ENCODE results near the gene LPIN1. TPM values are rescaled to one million over a fixed set of nuclear protein-coding genes. Genes with fewer than 3 reads are reported as not detected.

Gene LPIN1
- total and polyA plus RNA-seq, 7 experiments from 2014 or later: 25.5 to 88.1 (median 70.6) TPM

GRCh38 chr2:11743366-11743765, 3.1 kb upstream of the LPIN1 start:
- ChIA-PET CTCF (interaction anchor here (1.0 to 2.6 kb wide), 3 partner anchors 11 to 51 kb away, joined by 4 to 8 read pairs (median 5); no protein-coding TSS in a partner anchor), POLR2A (interaction anchor here (0.7 to 3.1 kb wide), 3 partner anchors 11 to 31 kb away, joined by 4 to 10 read pairs (median 4); no protein-coding TSS in a partner anchor)
- no peaks in the 10 kb centered on the region for H3K27me3 ChIP-seq (ENCODE audit: control insufficient read depth in 2 of 2, insufficient read depth in 2 of 2, low read length in 2 of 2)
- H3K36me3 ChIP-seq (ENCODE audit: control insufficient read depth in 2 of 3, insufficient read depth in 3 of 3, low read length in 3 of 3): no peaks in the 10 kb centered on the region
- DNase-seq (no peak), ATAC-seq (no peak)
- Mint-ChIP-seq H3K27me3 (peaks cover 0 to 3% (median 0%) of the 10 kb centered on the region in 5 donors), H3K36me3 (no peaks in the 10 kb centered on the region), H3K4me1 (peaks cover 17 to 46% (median 38%) of the 10 kb centered on the region in 7 donors), H3K4me3 (peak overlapping the region in 1 of 10 donors; percentile 81), H3K27ac (peak overlapping the region in 1 of 9 donors; percentile 97), H3K9me3 (peaks cover 0 to 3% (median 0%) of the 10 kb centered on the region in 11 donors)
- no peak overlapping the region for H3K27ac ChIP-seq (ENCODE audit: low read depth, low read length)
- peaks cover 26 to 35% of the 10 kb centered on the region in 2 donors for H3K4me1 ChIP-seq (ENCODE audit: control insufficient read depth in 2 of 2, insufficient read depth in 2 of 2, low read length in 2 of 2)
- H3K4me3 ChIP-seq (ENCODE audit: low read length): peak overlapping the region; percentile 35
- no peaks in the 10 kb centered on the region for H3K9me3 ChIP-seq (ENCODE audit: control insufficient read depth in 2 of 3, low read length in 3 of 3)
- intact Hi-C loops (cut with micrococcal nuclease): loop anchor here in 1 of 2 donors (10.0 kb wide), 1 partner anchor 399 kb away; the partner anchor contains the start of gene ROCK2

GRCh38 chr2:11743846-11744553, 2.4 kb upstream of the LPIN1 start:
- intact Hi-C loops (cut with micrococcal nuclease): loop anchor here in 1 of 2 donors (1.0 to 10.0 kb wide), 2 partner anchors 51 to 399 kb away; partner anchors contain the start of gene ROCK2
- POLR2A ChIA-PET: interaction anchor here (0.7 to 3.1 kb wide), 3 partner anchors 10 to 30 kb away, joined by 4 to 10 read pairs (median 4); no protein-coding TSS in a partner anchor

GRCh38 chr2:11744631-11745394, 1.6 kb upstream of the LPIN1 start:
- Mint-ChIP-seq H3K9me3 (peaks cover 0 to 3% (median 0%) of the 10 kb centered on the region in 11 donors), H3K4me1 (peaks cover 23 to 58% (median 53%) of the 10 kb centered on the region in 7 donors), H3K36me3 (no peaks in the 10 kb centered on the region)

More at GRCh38 chr2:11743846-11744553, 2.4 kb upstream of the LPIN1 start:
- H3K36me3 Mint-ChIP-seq: no peaks in the 10 kb centered on the region
- H3K27me3 ChIP-seq (ENCODE audit: control insufficient read depth in 2 of 2, insufficient read depth in 2 of 2, low read length in 2 of 2): no peaks in the 10 kb centered on the region
- H3K4me1 ChIP-seq (ENCODE audit: control insufficient read depth in 2 of 2, insufficient read depth in 2 of 2, low read length in 2 of 2): peaks cover 33 to 41% of the 10 kb centered on the region in 2 donors
- H3K4me3 Mint-ChIP-seq: peak overlapping the region in 7 of 10 donors; percentile 38 to 81 (median 65)
- peaks cover 18 to 50% (median 45%) of the 10 kb centered on the region in 7 donors for H3K4me1 Mint-ChIP-seq
- peak in 1 of 9 donors; percentile 80 for DNase-seq
- no peaks in the 10 kb centered on the region for H3K27me3 Mint-ChIP-seq
- H3K9me3 ChIP-seq (ENCODE audit: control insufficient read depth in 2 of 3, low read length in 3 of 3): no peaks in the 10 kb centered on the region
- CTCF ChIA-PET: interaction anchor here (0.6 to 2.6 kb wide), 7 partner anchors 11 to 996 kb away, joined by 3 to 8 read pairs (median 4); no protein-coding TSS in a partner anchor
- peak; percentile 64 for ATAC-seq
- H3K36me3 ChIP-seq (ENCODE audit: control insufficient read depth in 2 of 3, insufficient read depth in 3 of 3, low read length in 3 of 3): no peaks in the 10 kb centered on the region
- peaks cover 0 to 3% (median 0%) of the 10 kb centered on the region in 11 donors for H3K9me3 Mint-ChIP-seq
- peak overlapping the region in 4 of 9 donors; percentile 22 to 97 (median 62) for H3K27ac Mint-ChIP-seq
- no peak overlapping the region for H3K27ac ChIP-seq (ENCODE audit: low read depth, low read length)
- H3K4me3 ChIP-seq (ENCODE audit: low read length): peak overlapping the region; percentile 35

GRCh38 chr2:11745613-11746375, 638 bp upstream of the LPIN1 start:
- DNase-seq (no peak), ATAC-seq (no peak)
- Histone ChIP-seq H3K27ac (ENCODE audit: low read depth, low read length) (peak overlapping the region; percentile 80), H3K4me3 (ENCODE audit: low read length) (peak overlapping the region; percentile 51), H3K4me1 (ENCODE audit: control insufficient read depth in 2 of 2, insufficient read depth in 2 of 2, low read length in 2 of 2) (peaks cover 50 to 56% of the 10 kb centered on the region in 2 donors), H3K36me3 (ENCODE audit: control insufficient read depth in 2 of 3, insufficient read depth in 3 of 3, low read length in 3 of 3) (no peaks in the 10 kb centered on the region), H3K9me3 (ENCODE audit: control insufficient read depth in 2 of 3, low read length in 3 of 3) (no peaks in the 10 kb centered on the region), H3K27me3 (ENCODE audit: control insufficient read depth in 2 of 2, insufficient read depth in 2 of 2, low read length in 2 of 2) (no peaks in the 10 kb centered on the region)
- no peaks in the 10 kb centered on the region for H3K36me3 Mint-ChIP-seq
- H3K4me3 Mint-ChIP-seq: peak overlapping the region; percentile 60 to 91 (median 72)
- H3K27me3 Mint-ChIP-seq: no peaks in the 10 kb centered on the region
- POLR2A ChIA-PET: interaction anchor here (0.9 to 3.1 kb wide), 5 partner anchors 8 to 53 kb away, joined by 3 to 10 read pairs (median 3); no protein-coding TSS in a partner anchor
- CTCF ChIA-PET: interaction anchor here (0.7 kb wide), 2 partner anchors 53 to 625 kb away, joined by 3 read pairs; no protein-coding TSS in a partner anchor
- H3K9me3 Mint-ChIP-seq: peaks cover 0 to 3% (median 0%) of the 10 kb centered on the region in 11 donors
- peaks cover 33 to 68% (median 63%) of the 10 kb centered on the region in 7 donors for H3K4me1 Mint-ChIP-seq
- intact Hi-C loops (cut with micrococcal nuclease): loop anchor here (1.0 to 10.0 kb wide), 12 partner anchors 9 to 972 kb away; partner anchors contain the start of genes SLC66A3 (in 2 of the 2), PDIA6 (in 1 of the 2), ROCK2 (in 1 of the 2) and TRIB2 (in 1 of the 2)
- peak overlapping the region; percentile 45 to 81 (median 65) for H3K27ac Mint-ChIP-seq

More at GRCh38 chr2:11744631-11745394, 1.6 kb upstream of the LPIN1 start:
- intact Hi-C loops (cut with micrococcal nuclease): loop anchor here (1.0 to 10.0 kb wide), 4 partner anchors 52 to 972 kb away; partner anchors contain the start of genes ROCK2 (in 1 of the 2), SLC66A3 (in 1 of the 2) and TRIB2 (in 1 of the 2)
- peak overlapping the region; percentile 14 to 97 (median 54) for H3K27ac Mint-ChIP-seq
- POLR2A ChIA-PET: interaction anchor here (0.9 to 3.1 kb wide), 2 partner anchors 9 to 30 kb away, joined by 3 to 10 read pairs; no protein-coding TSS in a partner anchor
- Histone ChIP-seq H3K4me3 (ENCODE audit: low read length) (peak overlapping the region; percentile 35), H3K27me3 (ENCODE audit: control insufficient read depth in 2 of 2, insufficient read depth in 2 of 2, low read length in 2 of 2) (no peaks in the 10 kb centered on the region), H3K27ac (ENCODE audit: low read depth, low read length) (no peak overlapping the region), H3K36me3 (ENCODE audit: control insufficient read depth in 2 of 3, insufficient read depth in 3 of 3, low read length in 3 of 3) (no peaks in the 10 kb centered on the region), H3K9me3 (ENCODE audit: control insufficient read depth in 2 of 3, low read length in 3 of 3) (no peaks in the 10 kb centered on the region), H3K4me1 (ENCODE audit: control insufficient read depth in 2 of 2, insufficient read depth in 2 of 2, low read length in 2 of 2) (peaks cover 41 to 48% of the 10 kb centered on the region in 2 donors)
- H3K4me3 Mint-ChIP-seq: peak overlapping the region; percentile 30 to 91 (median 64)
- DNase-seq (peak in 7 of 9 donors; percentile 26 to 50 (median 36)), ATAC-seq (peak; percentile 5)
- H3K27me3 Mint-ChIP-seq: no peaks in the 10 kb centered on the region
- CTCF ChIA-PET: interaction anchor here (0.6 to 2.6 kb wide), 7 partner anchors 13 to 995 kb away, joined by 3 to 8 read pairs (median 4); no protein-coding TSS in a partner anchor

GRCh38 chr2:11746807-11747459, 501 bp downstream of the LPIN1 start:
- Histone ChIP-seq H3K4me1 (ENCODE audit: control insufficient read depth in 2 of 2, insufficient read depth in 2 of 2, low read length in 2 of 2) (peaks cover 56 to 63% of the 10 kb centered on the region in 2 donors), H3K27me3 (ENCODE audit: control insufficient read depth in 2 of 2, insufficient read depth in 2 of 2, low read length in 2 of 2) (no peaks in the 10 kb centered on the region), H3K27ac (ENCODE audit: low read depth, low read length) (peak overlapping the region; percentile 80), H3K4me3 (ENCODE audit: low read length) (peak overlapping the region; percentile 67), H3K36me3 (ENCODE audit: control insufficient read depth in 2 of 3, insufficient read depth in 3 of 3, low read length in 3 of 3) (no peaks in the 10 kb centered on the region), H3K9me3 (ENCODE audit: control insufficient read depth in 2 of 3, low read length in 3 of 3) (no peaks in the 10 kb centered on the region)
- H3K27me3 Mint-ChIP-seq: no peaks in the 10 kb centered on the region
- ATAC-seq (peak; percentile 46), DNase-seq (peak in 2 of 9 donors; percentile 32 to 39)
- CTCF ChIA-PET: interaction anchor here (0.7 to 1.2 kb wide), 5 partner anchors 8 to 626 kb away, joined by 3 to 4 read pairs (median 3); no protein-coding TSS in a partner anchor
- H3K4me1 Mint-ChIP-seq: peaks cover 38 to 76% (median 72%) of the 10 kb centered on the region in 7 donors
- H3K36me3 Mint-ChIP-seq: no peaks in the 10 kb centered on the region
- peaks cover 0 to 3% (median 0%) of the 10 kb centered on the region in 11 donors for H3K9me3 Mint-ChIP-seq
- peak overlapping the region; percentile 83 to 96 (median 93) for H3K27ac Mint-ChIP-seq
- intact Hi-C loops (cut with micrococcal nuclease): loop anchor here (1.0 to 10.0 kb wide), 12 partner anchors 7 to 970 kb away; partner anchors contain the start of genes SLC66A3 (in 2 of the 2), PDIA6 (in 1 of the 2), ROCK2 (in 1 of the 2) and TRIB2 (in 1 of the 2)
- H3K4me3 Mint-ChIP-seq: peak overlapping the region; percentile 89 to 96 (median 92)
- POLR2A ChIA-PET: interaction anchor here (0.6 to 1.8 kb wide), 9 partner anchors 9 to 63 kb away, joined by 3 to 9 read pairs (median 4); no protein-coding TSS in a partner anchor
